RWPE2 (cell line): ENCODE results near the gene TMEM132E.

ENCODE experiments used
- ATAC-seq: fragments of 200-7000 bp; cut with Tn5 transposase; 3 replicates; pipeline ENCODE4 v1.9.1; 2021; ENCODE audit warnings: low read depth
- DNase-seq: peaks from one replicate; pipeline ENCODE4 v3.0.0-alpha.2; 2020; ENCODE audit warnings: low spot score
- H3K27ac ChIP-seq: fragments of 450-650 bp; 2 replicates; pipeline ENCODE4 v1.5.1; 2017; ENCODE audit warnings: mild to moderate bottlenecking; ENCODE audit not compliant: poor library complexity, severe bottlenecking
- H3K27me3 ChIP-seq: fragments of 250-450 bp; sonication (Bioruptor Pico); 2 replicates; pipeline ENCODE4 v1.5.1; 2021; ENCODE audit warnings: mild to moderate bottlenecking, moderate library complexity; ENCODE audit not compliant: insufficient read depth, poor library complexity, severe bottlenecking
- H3K36me3 ChIP-seq: fragments of 250-450 bp; sonication (Bioruptor Pico); 2 replicates; pipeline ENCODE4 v1.5.1; 2020; ENCODE audit warnings: low read depth, mild to moderate bottlenecking, moderate library complexity
- H3K4me1 ChIP-seq: fragments of 250-450 bp; sonication (Bioruptor Pico); 2 replicates; pipeline ENCODE4 v1.5.1; 2021; ENCODE audit warnings: mild to moderate bottlenecking, moderate library complexity; ENCODE audit not compliant: insufficient read depth, poor library complexity, severe bottlenecking
- H3K4me3 ChIP-seq: fragments of 250-450 bp; sonication (Bioruptor Pico); 2 replicates; pipeline ENCODE4 v1.5.1; 2021; ENCODE audit warnings: mild to moderate bottlenecking, moderate library complexity; ENCODE audit not compliant: severe bottlenecking
- H3K9me3 ChIP-seq: fragments of 250-450 bp; sonication (Bioruptor Pico); 2 replicates; pipeline ENCODE4 v1.5.1; 2021; ENCODE audit warnings: mild to moderate bottlenecking, moderate library complexity; ENCODE audit not compliant: severe bottlenecking
- CTCF ChIP-seq: fragments of 450-650 bp; IDR thresholded peaks from one replicate; pipeline ENCODE4 v1.5.1; 2017; ENCODE audit warnings: mild to moderate bottlenecking, moderate library complexity; ENCODE audit not compliant: poor library complexity, severe bottlenecking

Gene TMEM132E

GRCh38 chr17:34568953-34569352 is 10.4 kb upstream of the TMEM132E start:
- TF ChIP-seq CTCF: no peak
- no peaks in the 10 kb centered on the region for H3K4me1 ChIP-seq
- H3K27me3 ChIP-seq: no peaks in the 10 kb centered on the region
- ATAC-seq (no peak), DNase-seq (no peak)
- no peaks in the 10 kb centered on the region for H3K36me3 ChIP-seq
- H3K4me3 ChIP-seq: no peak overlapping the region
- H3K9me3 ChIP-seq: no peaks in the 10 kb centered on the region
- H3K27ac ChIP-seq: no peak overlapping the region

- no peak for ATAC-seq
- no peak overlapping the region for H3K27ac ChIP-seq
- H3K9me3 ChIP-seq: no peaks in the 10 kb centered on the region
- no peaks in the 10 kb centered on the region for H3K36me3 ChIP-seq
- no peak for DNase-seq
- H3K4me3 ChIP-seq: no peak overlapping the region
- H3K27me3 ChIP-seq: peaks cover 2% of the 10 kb centered on the region
- no peaks in the 10 kb centered on the region for H3K4me1 ChIP-seq
- TF ChIP-seq CTCF: no peak
Measured at GRCh38 chr17:34569591-34569990, 9.8 kb upstream of the TMEM132E start.

GRCh38 chr17:34570506-34570905 is 8.9 kb upstream of the TMEM132E start:
- Histone ChIP-seq H3K9me3 (no peaks in the 10 kb centered on the region), H3K4me1 (no peaks in the 10 kb centered on the region), H3K4me3 (no peak overlapping the region), H3K36me3 (no peaks in the 10 kb centered on the region), H3K27me3 (peaks cover 2% of the 10 kb centered on the region), H3K27ac (no peak overlapping the region)
- TF ChIP-seq CTCF: no peak
- DNase-seq: no peak
- no peak for ATAC-seq

- no peak overlapping the region for H3K4me3 ChIP-seq
- no peak for TF ChIP-seq CTCF
- H3K36me3 ChIP-seq: no peaks in the 10 kb centered on the region
- no peaks in the 10 kb centered on the region for H3K4me1 ChIP-seq
- no peak overlapping the region for H3K27ac ChIP-seq
- H3K27me3 ChIP-seq: peaks cover 11% of the 10 kb centered on the region
- no peaks in the 10 kb centered on the region for H3K9me3 ChIP-seq
- DNase-seq: no peak
- ATAC-seq: no peak
Measured at GRCh38 chr17:34571428-34572130, 7.8 kb upstream of the TMEM132E start.

- Histone ChIP-seq H3K27ac (no peak overlapping the region), H3K4me1 (no peaks in the 10 kb centered on the region), H3K36me3 (no peaks in the 10 kb centered on the region), H3K9me3 (no peaks in the 10 kb centered on the region), H3K27me3 (peaks cover 18% of the 10 kb centered on the region), H3K4me3 (no peak overlapping the region)
- DNase-seq: no peak
- no peak for TF ChIP-seq CTCF
- no peak for ATAC-seq
Measured at GRCh38 chr17:34572483-34572882, 6.9 kb upstream of the TMEM132E start.
